Smooth muscle cell (in vitro differentiated cells): ENCODE measurements around the gene DCHS2. TPM values are rescaled to one million over a fixed set of nuclear protein-coding genes. Genes with fewer than 3 reads are reported as not detected.

Source experiments
- DNase-seq: peaks from one replicate; lab custom pipeline; 2025; ENCODE audit not compliant: unreplicated experiment; lab: John Stamatoyannopoulos, UW
- H2AFZ ChIP-seq: fragments of 200-600 bp; sonication (generic); 2 replicates; pipeline ENCODE4 v1.6.0; 2016; ENCODE audit warnings: antibody characterized with exemption, low read depth, mild to moderate bottlenecking
- H3F3A ChIP-seq: fragments of 200-600 bp; sonication (generic); 2 replicates; pipeline ENCODE4 v1.6.0; 2017; ENCODE audit warnings: antibody characterized with exemption, low read depth
- H3K27ac ChIP-seq: fragments of 200-600 bp; sonication (generic); 2 replicates; pipeline ENCODE4 v1.5.1; 2016; ENCODE audit warnings: low read depth, mild to moderate bottlenecking
- H3K27me3 ChIP-seq: fragments of 200-600 bp; sonication (generic); 2 replicates; pipeline ENCODE4 v1.6.1; 2016; ENCODE audit warnings: low read depth, mild to moderate bottlenecking
- H3K36me3 ChIP-seq: fragments of 200-600 bp; sonication (generic); 2 replicates; pipeline ENCODE4 v1.5.1; 2016; ENCODE audit warnings: low read depth
- H3K4me1 ChIP-seq: fragments of 200-600 bp; sonication (generic); 2 replicates; pipeline ENCODE4 v1.5.1; 2016; ENCODE audit warnings: low read depth
- H3K4me2 ChIP-seq: fragments of 200-600 bp; sonication (generic); 2 replicates; pipeline ENCODE4 v1.6.0; 2016; ENCODE audit warnings: mild to moderate bottlenecking
- H3K4me3 ChIP-seq: fragments of 200-600 bp; sonication (generic); 2 replicates; pipeline ENCODE4 v1.5.1; 2016; ENCODE audit warnings: mild to moderate bottlenecking
- H3K79me2 ChIP-seq: fragments of 200-600 bp; sonication (generic); 2 replicates; pipeline ENCODE4 v1.6.0; 2016; ENCODE audit warnings: low read depth, mild to moderate bottlenecking
- H3K9ac ChIP-seq: fragments of 200-600 bp; sonication (generic); 2 replicates; pipeline ENCODE4 v1.6.0; 2016; ENCODE audit warnings: low read depth
- H3K9me3 ChIP-seq: fragments of 200-600 bp; sonication (generic); replicated peaks from 2 replicates; pipeline ENCODE4 v1.5.1; 2016; ENCODE audit warnings: low read depth
- H4K20me1 ChIP-seq: fragments of 200-600 bp; sonication (generic); 2 replicates; pipeline ENCODE4 v1.6.0; 2016; ENCODE audit warnings: low read depth
- CTCF ChIP-seq: fragments of 200-600 bp; sonication (generic); IDR thresholded peaks from 2 replicates; pipeline ENCODE4 v1.5.1; 2017; ENCODE audit warnings: borderline replicate concordance, mild to moderate bottlenecking, antibody characterized with exemption; ENCODE audit not compliant: insufficient read depth, poor library complexity, severe bottlenecking
- WGBS: methylation state at CpG from one replicate; pipeline ENCODE4 v1.1.7; 2016; ENCODE audit warnings: low lambda C conversion rate; 5-methylcytosine and 5-hydroxymethylcytosine counted together
- polyA plus RNA-seq: library from polyadenylated mRNA; unstranded; fragments of >200 nt; fragmentation: Nextera tagmentation; extraction: Ambion mirVana; gene quantifications from 2 replicates; pipeline ENCODE4 v1.2.1, GENCODE V29; 2016
- total RNA-seq: library from RNA; depleted of rRNA; stranded (reverse); fragments of >200 nt; gene quantifications from 2 replicates; pipeline ENCODE4 v1.2.3, GENCODE V29; 2014

The DCHS2 gene
- total and polyA plus RNA-seq, 2 experiments from 2014 or later: 0.45 to 1.3 TPM

- Histone ChIP-seq H3K79me2 (no peaks in the 10 kb centered on the region), H2AFZ (no peak overlapping the region), H3K4me1 (no peaks in the 10 kb centered on the region), H3K27ac (no peak overlapping the region), H3K4me3 (no peak overlapping the region), H3K9me3 (no peaks in the 10 kb centered on the region), H3K9ac (no peak overlapping the region), H3K36me3 (no peaks in the 10 kb centered on the region), H4K20me1 (no peaks in the 10 kb centered on the region), H3F3A (no peaks in the 10 kb centered on the region), H3K4me2 (no peak overlapping the region), H3K27me3 (no peaks in the 10 kb centered on the region)
- no peak for DNase-seq
- 90% methylated on average over 3 of the region's 3 CpGs for WGBS
- no peak for TF ChIP-seq CTCF
These were observed 184.1 kb downstream of the DCHS2 start for GRCh38 chr4:154307451-154307850.

- H3K4me3 ChIP-seq: no peak overlapping the region
These were observed 186.0 kb downstream of the DCHS2 start for GRCh38 chr4:154305616-154306015.

DNA sequence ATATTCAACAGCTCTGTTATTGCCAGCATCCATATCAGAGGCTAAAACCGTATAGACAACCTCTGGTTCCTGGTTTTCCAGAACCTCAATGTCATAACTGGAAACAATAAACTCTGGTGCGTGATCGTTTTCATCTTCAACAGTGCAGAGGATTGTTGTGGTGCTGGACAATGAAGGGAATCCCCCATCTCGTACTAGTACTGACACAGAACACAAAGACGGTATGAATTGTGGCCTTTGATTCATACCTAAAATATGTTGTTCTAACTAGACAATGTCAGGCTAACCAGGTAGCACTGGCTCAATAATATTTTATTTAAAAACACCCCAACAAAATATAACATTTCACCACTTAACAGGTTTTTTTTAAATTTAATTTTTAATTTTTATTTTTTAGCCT lies 186.9 kb downstream of the DCHS2 start:
- H3K4me3 ChIP-seq: no peak overlapping the region
- no peaks in the 10 kb centered on the region for H3F3A ChIP-seq
- no peak overlapping the region for H3K9ac ChIP-seq
- peaks cover 13% of the 10 kb centered on the region for H3K27me3 ChIP-seq
- H3K4me2 ChIP-seq: no peak overlapping the region
- no peak overlapping the region for H2AFZ ChIP-seq
- H3K9me3 ChIP-seq: no peaks in the 10 kb centered on the region
- DNase-seq: no peak
- H4K20me1 ChIP-seq: no peaks in the 10 kb centered on the region
- H3K27ac ChIP-seq: no peak overlapping the region
- no peaks in the 10 kb centered on the region for H3K4me1 ChIP-seq
- H3K79me2 ChIP-seq: no peaks in the 10 kb centered on the region
- WGBS: 82% methylated on average over 5 of the region's 5 CpGs
- no peak for TF ChIP-seq CTCF
- no peaks in the 10 kb centered on the region for H3K36me3 ChIP-seq

More at GRCh38 chr4:154305616-154306015, 186.0 kb downstream of the DCHS2 start:
- Histone ChIP-seq H3K4me1 (no peaks in the 10 kb centered on the region), H3K79me2 (no peaks in the 10 kb centered on the region), H4K20me1 (no peaks in the 10 kb centered on the region), H3K9me3 (no peaks in the 10 kb centered on the region), H3F3A (no peaks in the 10 kb centered on the region), H3K9ac (no peak overlapping the region), H3K27me3 (peaks cover 5% of the 10 kb centered on the region), H3K36me3 (no peaks in the 10 kb centered on the region), H3K4me2 (no peak overlapping the region), H3K27ac (no peak overlapping the region), H2AFZ (no peak overlapping the region)
- no peak for TF ChIP-seq CTCF
- DNase-seq: no peak
- 78% methylated on average over 5 of the region's 5 CpGs for WGBS

DNA sequence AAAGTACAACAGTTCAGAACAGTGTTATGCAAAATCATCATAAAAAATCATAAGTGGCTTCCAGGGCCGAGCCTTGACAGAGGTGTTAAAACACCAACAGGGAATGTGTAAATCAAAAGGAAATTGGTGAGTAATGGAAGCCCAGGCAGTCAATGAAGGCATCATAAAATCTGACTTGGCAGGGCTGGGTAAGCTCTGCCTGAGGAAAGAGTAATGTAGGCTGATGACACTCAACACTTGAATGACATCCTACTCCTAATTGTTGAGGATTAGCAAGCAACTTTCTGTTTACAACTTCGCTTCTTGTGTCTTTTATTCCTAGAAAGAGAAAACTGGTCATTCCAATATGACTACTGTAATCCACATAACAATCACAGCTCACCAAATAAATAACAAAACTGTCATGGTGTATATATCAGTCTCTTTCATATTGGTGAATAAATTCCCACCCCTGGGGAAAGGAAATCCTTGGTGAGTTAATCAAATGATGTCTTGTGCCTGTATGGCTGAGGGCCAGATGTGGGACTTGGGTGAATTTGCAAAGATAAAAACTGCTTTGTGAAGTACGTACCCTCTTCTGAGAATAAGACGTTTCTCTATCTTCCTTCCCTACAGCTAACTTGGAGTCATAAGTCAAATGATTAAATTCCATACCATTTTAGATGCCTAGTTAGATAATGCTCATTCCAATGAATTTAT lies 196.8 kb downstream of the DCHS2 start:
- TF ChIP-seq CTCF: no peak
- no peaks in the 10 kb centered on the region for H3K9me3 ChIP-seq

More for the DNA sequence above, 196.8 kb downstream of the DCHS2 start:
- Histone ChIP-seq H3K4me1 (no peaks in the 10 kb centered on the region), H3K36me3 (no peaks in the 10 kb centered on the region), H2AFZ (no peak overlapping the region), H3K79me2 (no peaks in the 10 kb centered on the region), H4K20me1 (no peaks in the 10 kb centered on the region), H3F3A (no peaks in the 10 kb centered on the region), H3K27ac (no peak overlapping the region), H3K4me3 (no peak overlapping the region), H3K9ac (no peak overlapping the region), H3K27me3 (peaks cover 24% of the 10 kb centered on the region), H3K4me2 (no peak overlapping the region)
- no peak for DNase-seq
- WGBS: 78% methylated on average over 4 of the region's 4 CpGs
